Muscle layer of colon (tissue), 2 donors: ENCODE data around the gene DOK6.
A peak's percentile ranks its signal among the peaks of the same experiment; 100 is the strongest.
"Not testable (repeated sequence)": the region's sequence is repeated elsewhere in the genome, so short reads cannot be mapped to it uniquely, and the experiment has no call there.

Experiments used
- H3K27ac ChIP-seq: one replicate; pipeline ENCODE4 v1.7.0; 2013; ENCODE audit warnings: low read depth, mild to moderate bottlenecking, low read length, moderate library complexity
- H3K27me3 ChIP-seq, 2 donors: one replicate each; pipeline ENCODE4 v1.7.0; 2013; ENCODE audit warnings: low read length in 2 of 2, mild to moderate bottlenecking in 2 of 2; ENCODE audit not compliant: insufficient read depth in 2 of 2, control insufficient read depth in 1 of 2
- H3K36me3 ChIP-seq: one replicate; pipeline ENCODE4 v1.7.0; 2013; ENCODE audit warnings: mild to moderate bottlenecking, low read length; ENCODE audit not compliant: insufficient read depth
- H3K4me1 ChIP-seq: one replicate; pipeline ENCODE4 v1.7.0; 2013; ENCODE audit warnings: mild to moderate bottlenecking, low read length; ENCODE audit not compliant: insufficient read depth
- H3K4me3 ChIP-seq, 2 donors: one replicate each; pipeline ENCODE4 v1.7.0; 2013; ENCODE audit warnings: low read length in 2 of 2, low read depth in 1 of 2, mild to moderate bottlenecking in 1 of 2, moderate library complexity in 1 of 2
- H3K9ac ChIP-seq: one replicate; pipeline ENCODE4 v1.7.0; 2013; ENCODE audit warnings: low read length
- H3K9me3 ChIP-seq: one replicate; pipeline ENCODE4 v1.7.0; 2013; ENCODE audit warnings: mild to moderate bottlenecking, low read length
- donor health status: abdominal sarcoma.
- donor health status: Adenocarcinoma of cecum.

Gene DOK6

DNA sequence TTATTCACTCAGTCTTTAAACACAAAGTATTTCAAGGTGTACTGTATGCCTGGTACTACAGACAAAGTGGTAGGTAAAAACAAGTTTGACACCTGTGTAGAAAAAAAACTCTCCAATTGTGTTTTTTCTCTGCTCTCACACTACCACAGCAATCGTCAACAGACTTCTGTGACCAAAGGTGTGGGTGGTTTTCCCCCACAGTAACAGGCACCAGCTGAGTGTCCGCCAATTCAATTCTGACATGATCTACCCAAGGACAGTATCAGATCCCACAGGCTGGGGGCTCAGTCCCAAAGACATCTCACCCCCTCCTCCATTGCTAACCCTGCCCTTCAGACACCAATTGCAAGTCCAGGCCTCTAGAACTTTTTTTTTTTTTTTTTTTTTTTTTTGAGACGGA lies 475.8 kb downstream of the DOK6 start:
- peaks cover 1% of the 10 kb centered on the region for H3K4me1 ChIP-seq
- H3K27ac ChIP-seq = no peak overlapping the region
- no peak overlapping the region for H3K4me3 ChIP-seq
- no peaks in the 10 kb centered on the region for H3K36me3 ChIP-seq
- no peak overlapping the region for H3K9ac ChIP-seq
- no peaks in the 10 kb centered on the region for H3K27me3 ChIP-seq
- no peaks in the 10 kb centered on the region for H3K9me3 ChIP-seq

DNA sequence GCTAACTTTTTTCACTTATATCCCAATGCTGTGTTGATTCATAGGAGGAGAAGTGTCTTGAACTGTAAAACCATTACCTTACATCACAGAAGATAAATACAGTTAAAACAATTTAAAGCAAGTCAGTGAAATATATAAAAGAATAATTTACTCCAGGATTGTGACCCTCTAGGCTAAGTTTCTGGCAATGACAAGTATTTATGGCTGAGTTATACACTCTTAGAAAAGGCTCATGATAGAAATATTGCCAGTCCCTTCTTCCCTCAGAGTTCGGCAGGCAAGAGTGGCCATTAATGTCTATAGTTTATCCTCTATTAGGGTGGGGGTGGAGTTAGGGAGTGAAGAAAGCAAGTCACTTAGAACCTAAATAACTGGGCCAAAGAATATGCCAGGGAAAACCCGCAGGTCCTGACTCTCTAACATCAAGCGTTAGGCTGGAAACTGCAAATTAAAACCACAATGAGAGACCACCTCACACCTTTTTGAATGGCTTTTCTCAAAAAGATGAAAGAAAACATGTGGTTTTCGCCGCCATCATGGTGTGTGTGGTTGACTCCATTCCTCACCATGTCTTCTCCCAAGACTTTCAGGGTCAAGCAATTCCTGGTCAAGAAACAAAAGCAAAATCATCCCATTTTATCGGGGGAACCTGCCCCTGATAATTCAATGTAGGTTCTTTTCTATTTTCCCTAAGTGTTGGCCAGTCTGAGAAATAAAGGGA lies 477.7 kb downstream of the DOK6 start:
- Histone ChIP-seq H3K27me3 (no peaks in the 10 kb centered on the region), H3K4me1 (peaks cover 20% of the 10 kb centered on the region), H3K4me3 (no peak overlapping the region), H3K9ac (no peak overlapping the region), H3K36me3 (no peaks in the 10 kb centered on the region), H3K27ac (no peak overlapping the region), H3K9me3 (no peaks in the 10 kb centered on the region)

DNA sequence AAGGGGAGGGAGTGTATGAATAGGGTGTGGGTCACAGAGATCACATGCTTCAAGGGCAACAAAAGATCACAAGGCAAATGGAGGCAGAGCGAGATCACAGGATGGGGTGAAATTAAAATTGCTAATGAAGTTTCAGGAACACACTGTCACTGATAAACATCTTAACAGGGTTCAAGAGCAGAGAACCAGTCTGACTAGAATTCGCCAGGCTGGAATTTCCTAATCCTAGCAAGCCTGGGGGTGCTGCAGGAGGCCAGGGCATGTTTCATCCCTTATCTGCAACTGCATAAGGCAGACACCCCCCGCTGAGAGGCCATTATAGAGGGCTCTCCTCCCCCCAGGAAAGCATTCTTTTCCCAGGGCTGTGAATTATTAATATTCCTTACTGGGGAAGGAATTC lies 478.4 kb downstream of the DOK6 start:
- not testable (repeated sequence) for H3K27ac ChIP-seq, H3K9me3 ChIP-seq, H3K9ac ChIP-seq, H3K27me3 ChIP-seq, H3K36me3 ChIP-seq, H3K4me3 ChIP-seq
- H3K4me1 ChIP-seq = peaks cover 25% of the 10 kb centered on the region

DNA sequence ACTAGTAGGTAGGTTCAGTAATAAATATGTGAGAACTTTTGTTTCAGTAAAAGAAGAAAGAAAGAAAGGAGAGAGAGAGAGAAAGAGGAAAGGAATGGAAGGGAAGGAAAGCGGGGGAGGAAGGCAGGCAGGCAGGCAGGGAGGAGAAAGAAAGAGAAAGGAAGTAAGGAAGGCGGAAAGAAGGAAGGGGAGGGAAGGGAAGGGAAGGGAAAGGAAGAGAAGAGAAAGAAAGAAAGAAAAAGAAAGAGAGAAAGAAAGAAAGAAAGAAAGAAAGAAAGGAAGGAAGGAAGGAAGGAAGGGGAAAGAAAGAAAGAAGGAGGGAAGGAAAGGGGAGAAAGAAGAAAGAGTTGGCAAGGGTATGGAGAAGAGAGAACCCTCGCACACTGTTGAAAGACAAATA lies 479.4 kb downstream of the DOK6 start:
- H3K36me3 ChIP-seq = no peaks in the 10 kb centered on the region
- H3K27me3 ChIP-seq = no peaks in the 10 kb centered on the region
- H3K27ac ChIP-seq = no peak overlapping the region
- no peaks in the 10 kb centered on the region for H3K9me3 ChIP-seq
- no peak overlapping the region for H3K9ac ChIP-seq
- no peak overlapping the region for H3K4me3 ChIP-seq
- peaks cover 33% of the 10 kb centered on the region for H3K4me1 ChIP-seq

DNA sequence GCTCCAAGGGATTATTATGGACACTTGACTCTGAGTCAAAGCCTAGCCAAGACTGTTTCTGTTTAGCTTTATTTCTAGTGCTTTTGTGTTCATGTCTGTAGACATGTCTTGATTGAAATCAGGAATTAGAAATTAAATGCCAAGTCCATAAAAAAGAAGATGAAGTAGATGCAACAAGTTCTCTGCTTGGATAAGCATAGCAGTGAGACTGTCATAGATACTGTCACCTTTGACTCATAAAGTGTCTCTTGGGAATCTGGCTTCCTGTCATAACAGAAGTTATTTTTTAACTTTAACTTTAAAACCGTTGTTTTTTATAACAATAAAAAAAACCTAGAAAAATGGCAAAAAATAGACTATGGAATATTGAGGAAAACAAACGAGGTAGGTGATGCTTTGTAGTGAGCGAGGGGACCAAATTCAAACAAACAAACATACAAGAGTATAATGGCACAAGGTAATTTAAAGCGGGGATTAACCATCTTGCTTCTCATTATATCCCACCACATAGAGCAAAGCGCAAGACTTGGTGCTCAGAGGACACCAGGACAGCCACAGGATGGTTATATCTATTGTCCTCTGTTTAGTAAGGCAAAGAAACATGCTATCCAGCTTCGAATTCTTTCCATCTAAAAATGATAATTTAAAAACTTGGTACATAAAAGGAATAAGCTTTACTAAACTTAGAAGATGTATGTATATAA lies 482.4 kb downstream of the DOK6 start:
- Histone ChIP-seq H3K9me3 (no peaks in the 10 kb centered on the region), H3K4me1 (peaks cover 33% of the 10 kb centered on the region), H3K36me3 (no peaks in the 10 kb centered on the region), H3K27ac (no peak overlapping the region), H3K4me3 (no peak overlapping the region), H3K9ac (no peak overlapping the region), H3K27me3 (no peaks in the 10 kb centered on the region)

DNA sequence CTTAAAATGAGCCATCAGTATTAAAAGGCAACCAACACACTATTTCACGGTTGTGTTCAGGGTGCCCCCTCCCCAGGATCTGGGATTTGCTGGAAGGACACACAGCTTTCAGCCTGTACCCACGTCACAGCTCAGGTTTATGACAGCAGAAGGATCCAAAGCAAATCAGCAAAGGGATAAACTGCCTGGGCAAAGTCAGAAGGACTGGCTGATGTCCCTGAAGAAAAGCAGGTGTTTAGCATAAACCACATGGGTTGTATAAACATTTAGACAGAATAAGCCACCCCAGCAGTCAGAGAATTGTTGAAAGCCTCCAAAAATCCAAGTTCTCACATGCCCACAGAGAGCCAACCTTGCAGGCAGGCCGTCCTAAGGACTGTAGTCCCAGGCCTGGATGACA lies 483.1 kb downstream of the DOK6 start:
- Histone ChIP-seq H3K9me3 (no peaks in the 10 kb centered on the region), H3K27me3 (no peaks in the 10 kb centered on the region), H3K4me1 (peaks cover 33% of the 10 kb centered on the region), H3K9ac (no peak overlapping the region), H3K36me3 (no peaks in the 10 kb centered on the region), H3K27ac (peak overlapping the region; percentile 51), H3K4me3 (no peak overlapping the region)

DNA sequence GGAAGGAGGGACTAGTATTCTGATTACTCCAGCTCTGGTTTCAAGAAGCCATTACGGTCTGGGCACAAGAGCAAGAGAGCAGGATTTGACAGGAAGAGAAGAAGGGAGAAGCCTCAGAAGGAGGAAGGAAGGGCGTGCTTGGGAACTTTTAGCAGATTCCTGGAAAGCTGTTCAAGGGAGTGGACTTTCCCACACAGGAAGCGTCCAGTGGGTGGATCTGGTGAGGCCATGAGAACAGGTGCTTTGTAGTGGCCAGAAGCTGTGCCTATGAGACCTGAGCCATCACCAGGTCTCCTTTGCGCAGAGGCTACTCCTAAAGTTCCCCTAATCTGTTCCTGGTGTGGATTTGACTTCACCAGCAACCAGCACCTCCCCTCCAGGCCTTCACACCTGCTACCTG lies 484.7 kb downstream of the DOK6 start:
- no peak overlapping the region for H3K27ac ChIP-seq
- no peak overlapping the region for H3K4me3 ChIP-seq
- H3K9ac ChIP-seq = no peak overlapping the region
- peaks cover 33% of the 10 kb centered on the region for H3K4me1 ChIP-seq
- H3K9me3 ChIP-seq = no peaks in the 10 kb centered on the region
- H3K27me3 ChIP-seq = no peaks in the 10 kb centered on the region
- H3K36me3 ChIP-seq = no peaks in the 10 kb centered on the region

DNA sequence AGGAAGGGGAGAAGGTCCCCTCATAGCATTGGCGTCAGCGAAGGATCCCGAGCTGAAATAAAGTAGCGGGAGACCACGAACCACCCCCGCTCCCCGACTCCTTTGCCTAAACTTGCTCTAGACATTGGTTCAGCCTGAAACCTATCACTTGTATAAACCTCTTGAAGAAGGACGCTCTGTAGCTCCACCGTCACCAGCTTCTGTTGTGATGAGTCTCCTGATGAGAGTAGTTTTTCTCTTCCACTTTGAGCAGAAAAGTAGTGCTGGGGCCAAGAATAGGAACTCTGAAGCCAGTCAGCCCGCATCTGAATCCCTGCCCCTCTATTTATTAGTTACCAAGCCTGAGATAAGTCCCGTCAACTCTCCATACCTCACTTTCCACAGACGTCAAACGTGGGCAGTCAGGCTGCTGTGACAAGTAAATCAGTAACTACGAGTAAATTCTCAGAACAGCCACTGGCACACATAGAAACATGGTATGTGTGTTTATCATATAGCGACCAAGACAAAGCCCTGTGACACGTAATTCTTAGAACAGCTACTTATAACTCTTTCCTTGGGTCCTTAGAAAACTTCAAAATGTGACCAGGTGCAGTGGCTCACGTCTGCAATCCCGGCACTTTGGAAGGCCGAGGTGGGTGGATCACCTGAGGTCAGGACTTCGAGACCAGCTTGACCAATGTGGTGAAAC lies 485.3 kb downstream of the DOK6 start:
- H3K27me3 ChIP-seq = no peaks in the 10 kb centered on the region
- H3K4me1 ChIP-seq = peaks cover 33% of the 10 kb centered on the region
- no peak overlapping the region for H3K9ac ChIP-seq
- no peak overlapping the region for H3K4me3 ChIP-seq
- no peak overlapping the region for H3K27ac ChIP-seq
- H3K9me3 ChIP-seq = no peaks in the 10 kb centered on the region
- H3K36me3 ChIP-seq = no peaks in the 10 kb centered on the region

DNA sequence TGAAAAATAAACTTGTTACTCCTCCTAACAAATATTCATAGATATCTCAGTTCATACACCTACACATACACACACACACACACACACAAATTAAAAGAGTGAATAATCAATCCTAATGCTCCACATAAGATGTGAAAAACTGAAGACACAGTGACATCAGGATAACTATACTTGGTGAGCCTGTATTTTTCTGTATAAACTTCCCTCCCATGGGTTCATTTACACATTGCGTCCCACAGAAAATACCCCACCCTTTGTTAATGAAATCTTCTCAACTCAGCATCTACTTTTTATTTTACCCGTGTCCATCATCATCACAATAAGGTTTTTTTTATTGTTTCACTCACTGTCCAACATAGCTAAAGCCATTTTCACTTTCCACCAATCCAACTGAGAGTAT lies 486.6 kb downstream of the DOK6 start:
- H3K36me3 ChIP-seq = no peaks in the 10 kb centered on the region
- H3K9ac ChIP-seq = no peak overlapping the region
- H3K4me1 ChIP-seq = peaks cover 24% of the 10 kb centered on the region
- H3K9me3 ChIP-seq = no peaks in the 10 kb centered on the region
- no peaks in the 10 kb centered on the region for H3K27me3 ChIP-seq
- no peak overlapping the region for H3K27ac ChIP-seq
- no peak overlapping the region for H3K4me3 ChIP-seq

DNA sequence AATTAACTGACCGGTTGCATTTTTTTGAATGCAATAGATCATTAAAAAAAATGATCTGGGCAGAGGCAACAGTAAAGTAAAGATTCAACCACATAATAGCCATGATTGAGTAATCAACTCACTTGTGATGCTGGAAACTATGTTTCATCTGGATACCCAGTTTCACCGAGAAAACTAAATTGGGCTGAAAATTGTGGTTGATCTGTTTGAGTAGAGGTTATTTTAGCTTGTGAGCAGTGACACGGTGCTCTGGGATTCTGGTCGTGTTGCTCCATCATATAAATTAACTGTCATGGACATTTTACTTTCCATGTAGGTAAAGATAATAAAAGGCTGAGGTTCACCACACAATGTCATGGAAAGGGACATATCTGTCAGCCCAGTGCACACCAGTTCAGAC lies 488.3 kb downstream of the DOK6 start:
- H3K36me3 ChIP-seq = no peaks in the 10 kb centered on the region
- H3K9me3 ChIP-seq = no peaks in the 10 kb centered on the region
- no peaks in the 10 kb centered on the region for H3K27me3 ChIP-seq
- H3K4me1 ChIP-seq = peaks cover 8% of the 10 kb centered on the region
- H3K9ac ChIP-seq = no peak overlapping the region
- H3K27ac ChIP-seq = no peak overlapping the region
- no peak overlapping the region for H3K4me3 ChIP-seq

DNA sequence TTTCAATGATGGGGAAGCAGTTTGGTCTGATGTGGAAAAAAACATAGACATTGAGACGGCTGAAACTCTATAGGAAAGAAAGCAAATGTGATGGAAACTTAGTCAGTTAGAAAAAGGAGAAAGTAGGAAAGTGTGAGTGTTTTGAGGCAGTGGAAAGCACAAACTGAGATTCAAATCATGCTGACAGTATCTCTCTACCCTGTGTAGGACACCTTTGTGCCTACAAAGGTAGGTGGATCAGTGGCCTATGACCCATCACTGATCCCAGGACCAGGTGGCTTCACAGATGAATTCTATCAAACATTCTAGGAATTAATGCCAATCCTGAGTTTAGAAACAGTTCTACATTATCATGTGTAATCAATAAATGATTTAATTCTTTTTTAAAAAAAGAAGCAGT lies 489.9 kb downstream of the DOK6 start:
- Histone ChIP-seq H3K4me1 (no peaks in the 10 kb centered on the region), H3K36me3 (no peaks in the 10 kb centered on the region), H3K9me3 (no peaks in the 10 kb centered on the region), H3K4me3 (no peak overlapping the region), H3K9ac (no peak overlapping the region), H3K27me3 (no peaks in the 10 kb centered on the region), H3K27ac (no peak overlapping the region)
